Bronchial epithelial cell (primary cell): ENCODE results near the gene GNG7. TPM values are rescaled to one million over a fixed set of nuclear protein-coding genes. Genes with fewer than 3 reads are reported as not detected.
"Not testable (repeated sequence)": the region's sequence is repeated elsewhere in the genome, so short reads cannot be mapped to it uniquely, and the experiment has no call there.

ENCODE experiments used
- DNase-seq: peaks from one replicate; pipeline ENCODE4 v3.0.0-alpha.2; 2010; ENCODE audit warnings: low read depth
- FAIRE-seq: peaks from 2 replicates; lab custom pipeline; 2011; peaks lifted over from hg19 to GRCh38; lab: Jason Lieb, UNC
- H3K27me3 ChIP-seq: 2 replicates; pipeline ENCODE4 v1.5.1; 2011; ENCODE audit warnings: low read length; ENCODE audit not compliant: control insufficient read depth, insufficient read depth
- H3K36me3 ChIP-seq: 2 replicates; pipeline ENCODE4 v1.5.1; 2011; ENCODE audit warnings: low read length; ENCODE audit not compliant: control insufficient read depth, insufficient read depth
- H3K4me3 ChIP-seq: 2 replicates; pipeline ENCODE4 v1.5.1; 2011; ENCODE audit warnings: mild to moderate bottlenecking, low read depth, low read length, control low read depth
- CTCF ChIP-seq: IDR thresholded peaks from 2 replicates; pipeline ENCODE4 v1.5.1; 2011; ENCODE audit warnings: mild to moderate bottlenecking, moderate library complexity, low read length, control low read depth, inconsistent platforms; ENCODE audit not compliant: insufficient read depth, severe bottlenecking
- total RNA-seq: library from RNA; depleted of rRNA; stranded (reverse); fragments of >200 nt; gene quantifications from 2 replicates; pipeline ENCODE4 v1.2.1, GENCODE V29; 2014

Gene GNG7
- total RNA-seq, 1 donor from 2014 or later: under 0.01 TPM

- FAIRE-seq (no peak), DNase-seq (no peak)
- TF ChIP-seq CTCF: no peak
- no peaks in the 10 kb centered on the region for H3K36me3 ChIP-seq
- no peaks in the 10 kb centered on the region for H3K27me3 ChIP-seq
- H3K4me3 ChIP-seq: no peak overlapping the region
Measured at GRCh38 chr19:2625434-2625833, 77.1 kb downstream of the GNG7 start.

- no peaks in the 10 kb centered on the region for H3K27me3 ChIP-seq
- H3K4me3 ChIP-seq: no peak overlapping the region
- no peaks in the 10 kb centered on the region for H3K36me3 ChIP-seq
- FAIRE-seq (no peak), DNase-seq (no peak)
- peak; percentile 13 for TF ChIP-seq CTCF
Measured at GRCh38 chr19:2624537-2625091, 77.9 kb downstream of the GNG7 start.

GRCh38 chr19:2623798-2624197, 78.7 kb downstream of the GNG7 start:
- Histone ChIP-seq H3K27me3 (no peaks in the 10 kb centered on the region), H3K4me3 (no peak overlapping the region), H3K36me3 (no peaks in the 10 kb centered on the region)
- FAIRE-seq (no peak), DNase-seq (no peak)
- no peak for TF ChIP-seq CTCF

GRCh38 chr19:2622371-2622961, 80.0 kb downstream of the GNG7 start:
- FAIRE-seq, H3K27me3 ChIP-seq, DNase-seq, H3K4me3 ChIP-seq, H3K36me3 ChIP-seq: not testable (repeated sequence)

GRCh38 chr19:2619076-2619475, 83.4 kb downstream of the GNG7 start:
- FAIRE-seq: no peak

GRCh38 chr19:2618611-2619010, 83.9 kb downstream of the GNG7 start:
- H3K36me3 ChIP-seq: no peaks in the 10 kb centered on the region
- DNase-seq (peak; percentile 71), FAIRE-seq (no peak)
- H3K27me3 ChIP-seq: no peaks in the 10 kb centered on the region
- TF ChIP-seq CTCF: peak; percentile 1
- H3K4me3 ChIP-seq: no peak overlapping the region

More at GRCh38 chr19:2619076-2619475, 83.4 kb downstream of the GNG7 start:
- no peak overlapping the region for H3K4me3 ChIP-seq
- no peaks in the 10 kb centered on the region for H3K36me3 ChIP-seq
- TF ChIP-seq CTCF: no peak
- DNase-seq: no peak
- no peaks in the 10 kb centered on the region for H3K27me3 ChIP-seq
